B cell (primary cell): ENCODE data around the gene THRA. TPM values are rescaled to one million over a fixed set of nuclear protein-coding genes. Genes with fewer than 3 reads are reported as not detected.

Experiments used
- ATAC-seq: fragments of 200-7000 bp; cut with Tn5 transposase; one replicate; pipeline ENCODE4 v1.10.0; 2021; ENCODE audit warnings: low read depth, mild to moderate bottlenecking, moderate number of reproducible peaks, moderate library complexity
- CTCF ChIA-PET: fragments of 350-600 bp; sonication (Branson Sonifier 250); formaldehyde crosslinking; loops from one replicate; lab custom pipeline; 2021; ENCODE audit warnings: antibody characterized with exemption, inconsistent platforms; lab: Charles Lee
- POLR2A ChIA-PET: fragments of 350-600 bp; sonication (Branson Sonifier 250); formaldehyde crosslinking; loops from one replicate; lab custom pipeline; 2021; ENCODE audit warnings: antibody characterized with exemption; lab: Charles Lee
- DNase-seq: peaks from one replicate; pipeline ENCODE4 v3.0.0; 2013
- H2AFZ ChIP-seq: 2 replicates; pipeline ENCODE4 v1.6.1; 2012; ENCODE audit warnings: mild to moderate bottlenecking, low read depth, low read length; ENCODE audit not compliant: insufficient read depth, poor library complexity, severe bottlenecking
- H3K27ac ChIP-seq, 2 donors: 1 replicate in 1 of 2; 2 replicates in 1 of 2; pipeline ENCODE4 v1.5.1; 2012 to 2013; ENCODE audit warnings: low read length in 2 of 2, mild to moderate bottlenecking in 2 of 2, moderate library complexity in 1 of 2
- H3K27me3 ChIP-seq, 4 experiments: fragments of 200-600 bp in 1 of 4; sonication (generic) in 1 of 4; replicated peaks in 1 of 4; 1 replicate in 2 of 4; 2 replicates in 2 of 4; pipeline versions ENCODE4 v1.6.1 to v1.7.0; 2013 to 2016; ENCODE audit warnings: low read length in 3 of 4, mild to moderate bottlenecking in 2 of 4, mixed read lengths in 1 of 4, moderate library complexity in 1 of 4; ENCODE audit not compliant: insufficient read depth in 4 of 4, control insufficient read depth in 3 of 4; ENCODE audit errors: control extremely low read depth in 1 of 4
- H3K36me3 ChIP-seq, 2 experiments: replicated peaks in 1 of 2; 1 replicate in 1 of 2; 2 replicates in 1 of 2; pipeline versions ENCODE4 v1.6.1 to v1.7.1; 2013; ENCODE audit warnings: low read length in 1 of 2; ENCODE audit not compliant: insufficient read depth in 2 of 2, control insufficient read depth in 1 of 2; ENCODE audit errors: control extremely low read depth in 1 of 2, extremely low read depth in 1 of 2
- H3K4me1 ChIP-seq, 2 donors: fragments of 200-600 bp in 1 of 2; sonication (generic) in 1 of 2; 1 replicate in 1 of 2; 2 replicates in 1 of 2; pipeline versions ENCODE4 v1.5.1 to v1.6.1; 2013 to 2017; ENCODE audit warnings: low read length in 2 of 2; ENCODE audit not compliant: control insufficient read depth in 2 of 2, insufficient read depth in 2 of 2
- H3K4me2 ChIP-seq: replicated peaks from 2 replicates; pipeline ENCODE3; 2012; ENCODE audit warnings: mild to moderate bottlenecking, low read depth, low read length; ENCODE audit not compliant: poor library complexity, severe bottlenecking
- H3K4me3 ChIP-seq, 5 experiments: fragments of 200-600 bp in 1 of 5; sonication (generic) in 1 of 5; 1 replicate in 3 of 5; 2 replicates in 2 of 5; pipeline versions ENCODE4 v1.5.1 to v1.7.0; 2011 to 2016; ENCODE audit warnings: low read length in 4 of 5, mild to moderate bottlenecking in 4 of 5, low read depth in 2 of 5, control low read depth in 1 of 5, moderate library complexity in 1 of 5; ENCODE audit not compliant: insufficient read depth in 1 of 5; ENCODE audit errors: control extremely low read depth in 1 of 5, extremely low read depth in 1 of 5
- H3K79me2 ChIP-seq: fragments of 200-600 bp; sonication (generic); one replicate; pipeline ENCODE4 v1.6.0; 2016; ENCODE audit warnings: low read length; ENCODE audit not compliant: control insufficient read depth, insufficient read depth
- H3K9ac ChIP-seq: fragments of 200-600 bp; sonication (generic); 2 replicates; pipeline ENCODE4 v1.6.1; 2017; ENCODE audit warnings: mild to moderate bottlenecking, low read length, moderate library complexity
- H3K9me3 ChIP-seq, 3 donors: one replicate each; pipeline versions ENCODE4 v1.6.1 to v1.7.1; 2013; ENCODE audit warnings: low read length in 2 of 3; ENCODE audit not compliant: control insufficient read depth in 2 of 3, insufficient read depth in 1 of 3; ENCODE audit errors: control extremely low read depth in 1 of 3
- H4K20me1 ChIP-seq: 2 replicates; pipeline ENCODE4 v1.6.0; 2012; ENCODE audit warnings: mild to moderate bottlenecking, low read length; ENCODE audit not compliant: insufficient read depth, control insufficient read depth, poor library complexity, severe bottlenecking
- H3K27ac Mint-ChIP-seq: one replicate; pipeline ENCODE4 v1.8.0; 2021; ENCODE audit warnings: mixed read lengths
- H3K27me3 Mint-ChIP-seq: one replicate; pipeline ENCODE4 v1.8.0; 2021; ENCODE audit warnings: mixed read lengths
- H3K4me1 Mint-ChIP-seq: one replicate; pipeline ENCODE4 v1.8.0; 2021; ENCODE audit warnings: mixed read lengths
- H3K4me3 Mint-ChIP-seq: one replicate; pipeline ENCODE4 v1.8.0; 2021; ENCODE audit warnings: mixed read lengths
- H3K9me3 Mint-ChIP-seq: one replicate; pipeline ENCODE4 v1.8.0; 2022; ENCODE audit warnings: mixed read lengths; ENCODE audit not compliant: insufficient read depth
- CTCF ChIP-seq: fragments of 200-600 bp; IDR thresholded peaks from one replicate; pipeline ENCODE4 v1.8.0; 2022; ENCODE audit warnings: antibody characterized with exemption, mild to moderate bottlenecking
- EZH2 ChIP-seq: IDR thresholded peaks from 2 replicates; pipeline ENCODE4 v1.6.1; 2012; ENCODE audit warnings: borderline replicate concordance, low read depth, mild to moderate bottlenecking, moderate library complexity, low read length; ENCODE audit not compliant: insufficient read depth, poor library complexity, severe bottlenecking
- WGBS: methylation state at CpG from one replicate; pipeline ENCODE4 v1.1.5; 2013; ENCODE audit warnings: missing lambda C conversion rate; ENCODE audit not compliant: insufficient coverage; 5-methylcytosine and 5-hydroxymethylcytosine counted together
- intact Hi-C: fragments of 100-400 bp; cut with micrococcal nuclease; formaldehyde crosslinking; loops from one replicate; pipeline ENCODE4 v1.10.0; 2022
- polyA plus RNA-seq: library from polyadenylated mRNA; depleted of rRNA; stranded (reverse); fragments of >200 nt; gene quantifications from 2 replicates; pipeline ENCODE4 v1.2.3, GENCODE V29; 2012
- total RNA-seq, 2 donors: library from RNA; stranded (reverse); fragments of 120-200 nt in 1 of 2; gene quantifications; 1 replicate in 1 of 2; 2 replicates in 1 of 2; pipeline versions ENCODE4 v1.2.3 to v1.2.4, GENCODE V29; 2013 to 2022

The THRA gene
- total and polyA plus RNA-seq, 2 donors (not counting 1 experiment from before 2014, with no cell fraction given): 8.0 to 17.1 TPM

- ATAC-seq (no peak), DNase-seq (no peak)
- Mint-ChIP-seq H3K4me1 (no peaks in the 10 kb centered on the region), H3K27me3 (peaks cover 3% of the 10 kb centered on the region), H3K9me3 (no peaks in the 10 kb centered on the region), H3K4me3 (no peak overlapping the region), H3K27ac (no peak overlapping the region)
- no peak overlapping the region for H2AFZ ChIP-seq
- ChIA-PET CTCF (interaction anchor here (0.6 to 5.8 kb wide), 16 partner anchors 11 to 277 kb away, joined by 3 to 56 read pairs (median 6); no protein-coding TSS in a partner anchor), POLR2A (no interaction called here)
- 76% methylated on average over 13 of the region's 18 CpGs for WGBS
- intact Hi-C loops: no loop called here
- no peak overlapping the region for H3K27ac ChIP-seq
- TF ChIP-seq CTCF (no peak), EZH2 (no peak)
- no peak overlapping the region for H3K4me2 ChIP-seq
- no peak overlapping the region for H3K4me3 ChIP-seq
- H3K4me1 ChIP-seq: peaks cover 0 to 3% of the 10 kb centered on the region in 2 donors
- H3K36me3 ChIP-seq: peaks cover 0 to 11% of the 10 kb centered on the region in 2 experiments
- H4K20me1 ChIP-seq: no peaks in the 10 kb centered on the region
- peaks cover 0 to 3% (median 0%) of the 10 kb centered on the region in 4 experiments for H3K27me3 ChIP-seq
- H3K9me3 ChIP-seq: no peaks in the 10 kb centered on the region
- H3K9ac ChIP-seq: no peak overlapping the region
- H3K79me2 ChIP-seq: no peaks in the 10 kb centered on the region
Observed at GRCh38 chr17:40014375-40014980, 48.3 kb upstream of the THRA start.
